Measurements from ENCODE around the gene MAP1B. TPM values are rescaled to one million over a fixed set of nuclear protein-coding genes. Genes with fewer than 3 reads are reported as not detected.

MAP1B gene
- total and polyA plus RNA-seq, 2 of the 4 experiments (the other 2 are of a cell fraction): 41.1 to 183 TPM

DNA sequence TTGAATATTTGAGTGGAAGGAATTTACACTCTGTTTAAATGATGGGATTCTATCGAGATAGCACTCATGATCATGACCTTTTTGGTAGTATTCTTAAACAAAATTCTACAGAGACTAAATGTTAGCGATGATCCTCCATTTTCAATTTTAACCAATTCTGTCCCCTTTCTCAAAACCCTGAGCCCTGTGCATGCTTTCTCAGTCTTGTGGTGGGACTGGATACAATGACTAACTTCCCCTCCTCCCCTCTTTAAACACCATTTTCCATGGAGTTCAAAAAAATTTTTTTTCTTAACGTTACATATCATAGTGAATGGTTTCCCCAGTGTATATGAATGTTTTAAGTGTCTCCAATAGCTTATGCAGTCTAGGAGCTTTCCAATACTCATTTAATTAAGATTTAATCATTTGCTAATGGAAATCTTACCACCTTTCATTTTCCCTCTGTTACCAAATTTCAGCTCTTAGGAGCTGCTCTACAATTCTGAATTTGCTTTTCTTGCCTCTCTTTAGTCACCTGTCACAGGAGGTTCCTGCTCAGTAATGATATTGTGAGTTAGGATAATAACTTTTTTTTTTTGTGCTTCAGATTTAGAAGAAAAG is 101.2 kb downstream of the MAP1B start:
- Histone ChIP-seq H3K9ac (ENCODE audit: low read depth, low read length) (no peak overlapping the region), H2BK15ac (ENCODE audit: low read depth, low read length) (no peak overlapping the region), H3K27me3 (ENCODE audit: control insufficient read depth, insufficient read depth, low read length) (no peaks in the 10 kb centered on the region), H4K20me1 (ENCODE audit: insufficient read depth, low read length) (no peaks in the 10 kb centered on the region), H2BK20ac (ENCODE audit: low read depth, low read length) (no peak overlapping the region), H3K4me1 (ENCODE audit: control insufficient read depth, insufficient read depth, low read length) (peaks cover 23% of the 10 kb centered on the region), H2AK5ac (ENCODE audit: low read depth, low read length) (no peak overlapping the region), H3K9me1 (ENCODE audit: insufficient read depth, low read length) (peaks cover 24% of the 10 kb centered on the region), H3K4ac (ENCODE audit: low read depth, low read length) (no peak overlapping the region), H3K18ac (ENCODE audit: low read depth, low read length) (no peak overlapping the region), H2AFZ (replicated peaks; ENCODE audit: low read length, poor library complexity) (no peak overlapping the region), H3K23ac (ENCODE audit: low read depth, low read length) (no peak overlapping the region), H3K27ac (ENCODE audit: insufficient read depth, low read length) (no peak overlapping the region), H4K8ac (ENCODE audit: low read depth in 2 of 2, low read length in 2 of 2) (no peak overlapping the region), H3K79me1 (ENCODE audit: low read depth in 1 of 2, low read length in 2 of 2) (peaks cover under 1 to 55% of the 10 kb centered on the region in 2 experiments), H2AK9ac (replicated peaks; ENCODE audit: low read depth, low read length, poor library complexity) (no peak overlapping the region), H3K14ac (replicated peaks; ENCODE audit: low read depth, low read length) (no peak overlapping the region), H3K36me3 (ENCODE audit: control insufficient read depth, insufficient read depth, low read length) (peaks cover 23% of the 10 kb centered on the region), H2BK5ac (ENCODE audit: low read depth, low read length, poor library complexity, severe bottlenecking) (no peak overlapping the region), H4K5ac (ENCODE audit: low read depth, low read length) (no peak overlapping the region), H3K9me3 (ENCODE audit: control insufficient read depth, insufficient read depth, low read length) (no peaks in the 10 kb centered on the region), H3K4me2 (ENCODE audit: low read depth, low read length) (no peak overlapping the region), H3K56ac (ENCODE audit: extremely low read depth, insufficient read depth, low read length) (no peak overlapping the region), H4K91ac (ENCODE audit: insufficient read depth, low read depth, low read length) (no peak overlapping the region), H2BK120ac (ENCODE audit: low read depth, low read length) (no peak overlapping the region), H3K4me3 (ENCODE audit: insufficient read depth, low read depth, low read length) (no peak overlapping the region)
- POLR2A ChIA-PET (ENCODE audit: unreplicated experiment): no interaction called here
- in situ Hi-C loops (cut with MboI; ENCODE audit: low sequenced_read_pairs) (no loop called here), dilution Hi-C loops (cut with HindIII; ENCODE audit: low sequenced_read_pairs, unreplicated experiment) (no loop called here), intact Hi-C loops (cut with micrococcal nuclease) (loop anchor here (5.0 kb wide), 1 partner anchor 76 kb away; no protein-coding TSS in a partner anchor)
- CTCF ChIA-PET: interaction anchor here (1.2 kb wide), 1 partner anchor 72 kb away, joined by 3 read pairs; no protein-coding TSS in a partner anchor
- BruUV-seq (replicated peaks): TSS peak; percentile 35
- ATAC-seq (ENCODE audit: low read depth) (no peak), DNase-seq (no peak)
- no CpG with 5 or more reads among the region's 3 CpGs for WGBS, 2 experiments (ENCODE audit: extremely low coverage in 2 of 2, insufficient read length in 1 of 2)
- no peak for TF ChIP-seq MXI1 (IDR thresholded peaks at IDR 0.05; ENCODE audit: borderline replicate concordance, low read depth, low read length)
